ENCODE results near the gene NCKAP5.

The NCKAP5 gene

DNA sequence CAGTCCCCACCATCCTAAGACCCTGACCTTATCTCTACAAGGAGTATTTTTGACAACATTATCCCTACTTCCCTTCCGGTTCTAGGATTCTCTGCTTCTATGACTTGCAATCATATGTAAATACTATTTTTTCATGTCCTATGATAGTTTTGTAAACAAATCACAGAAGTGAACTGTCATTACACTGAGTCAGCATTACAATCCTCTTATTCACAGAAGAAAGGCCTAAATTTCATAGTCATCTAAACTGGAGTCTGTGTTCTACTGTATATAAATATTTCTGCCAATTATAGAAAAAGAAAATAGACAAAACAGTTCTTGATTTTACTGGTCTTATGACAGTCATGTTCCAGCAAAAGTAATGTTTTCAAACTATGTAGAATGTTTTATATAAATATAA is 265.1 kb downstream of the NCKAP5 start:
- Histone ChIP-seq H3K9ac (ENCODE audit: low read length) (no peak overlapping the region), H2BK120ac (ENCODE audit: low read depth, low read length) (no peak overlapping the region), H4K91ac (ENCODE audit: low read length) (no peak overlapping the region), H3K9me3 (ENCODE audit: control insufficient read depth, low read length) (no peaks in the 10 kb centered on the region), H4K8ac (ENCODE audit: low read length) (no peak overlapping the region), H3K23ac (ENCODE audit: low read length in 2 of 2) (no peak overlapping the region), H3K4me1 (ENCODE audit: control insufficient read depth, insufficient read depth, low read depth, low read length) (no peaks in the 10 kb centered on the region), H3K79me1 (replicated peaks; ENCODE audit: low read length, poor library complexity, severe bottlenecking) (no peaks in the 10 kb centered on the region), H2BK5ac (ENCODE audit: low read depth, low read length, poor library complexity, severe bottlenecking) (no peak overlapping the region), H3K18ac (ENCODE audit: low read depth in 1 of 2, low read length in 2 of 2) (no peak overlapping the region), H2AK5ac (ENCODE audit: low read length, severe bottlenecking) (no peak overlapping the region), H3K27ac (ENCODE audit: low read length, poor library complexity, severe bottlenecking) (no peak overlapping the region), H3K27me3 (ENCODE audit: control insufficient read depth in 1 of 2, insufficient read depth in 1 of 2, low read length in 2 of 2) (no peaks in the 10 kb centered on the region), H2AFZ (ENCODE audit: low read depth, low read length) (no peak overlapping the region), H2BK12ac (ENCODE audit: low read length in 2 of 2) (no peak overlapping the region), H3K4me3 (ENCODE audit: insufficient read depth in 1 of 2, low read depth in 1 of 2, low read length in 2 of 2) (no peak overlapping the region), H3K4me2 (ENCODE audit: low read length, poor library complexity, severe bottlenecking) (no peak overlapping the region), H2BK15ac (ENCODE audit: low read depth, poor library complexity, severe bottlenecking) (no peak overlapping the region), H3K36me3 (ENCODE audit: control insufficient read depth in 1 of 2, insufficient read depth in 2 of 2, low read depth in 1 of 2, low read length in 2 of 2) (no peaks in the 10 kb centered on the region), H3K14ac (ENCODE audit: low read length in 2 of 2) (no peak overlapping the region), H3K4ac (ENCODE audit: low read depth in 1 of 2, low read length in 2 of 2) (no peak overlapping the region)
- peak; percentile 29 for DNase-seq
- no CpG with 5 or more reads among the region's 1 CpG for WGBS

DNA sequence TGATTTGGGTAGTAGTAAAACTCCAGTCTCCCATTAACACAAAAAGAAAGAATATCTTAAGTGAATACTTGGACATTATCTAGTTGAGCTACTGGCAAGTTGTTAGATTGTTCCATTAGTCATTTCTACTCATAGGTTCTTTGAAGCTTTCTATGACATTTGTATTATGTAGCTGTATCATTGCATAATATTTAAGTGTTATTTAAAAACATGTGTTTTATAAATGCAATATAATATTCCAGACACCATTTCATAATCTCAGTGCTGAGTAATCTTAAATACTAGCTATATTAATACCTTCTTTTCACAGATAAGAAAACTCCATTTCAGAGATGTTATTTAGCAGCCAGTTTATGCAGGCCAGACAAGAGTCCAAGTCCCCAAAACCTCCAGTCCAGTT is 271.9 kb downstream of the NCKAP5 start:
- no peaks in the 10 kb centered on the region for H3K27me3 ChIP-seq (ENCODE audit: control insufficient read depth in 1 of 2, insufficient read depth in 1 of 2, low read length in 2 of 2)
- H3K14ac ChIP-seq (ENCODE audit: low read length in 2 of 2): no peak overlapping the region
- H3K36me3 ChIP-seq (ENCODE audit: control insufficient read depth in 1 of 2, insufficient read depth in 2 of 2, low read depth in 1 of 2, low read length in 2 of 2): no peaks in the 10 kb centered on the region
- H3K4me2 ChIP-seq (ENCODE audit: low read length, poor library complexity, severe bottlenecking): no peak overlapping the region
- no peaks in the 10 kb centered on the region for H3K4me1 ChIP-seq (ENCODE audit: control insufficient read depth, insufficient read depth, low read depth, low read length)
- H2BK12ac ChIP-seq (ENCODE audit: low read length in 2 of 2): no peak overlapping the region
- no peaks in the 10 kb centered on the region for H3K9me3 ChIP-seq (ENCODE audit: control insufficient read depth, low read length)
- no peak overlapping the region for H4K8ac ChIP-seq (ENCODE audit: low read length)
- no peak for DNase-seq
- no peaks in the 10 kb centered on the region for H3K79me1 ChIP-seq (replicated peaks; ENCODE audit: low read length, poor library complexity, severe bottlenecking)
- no peak overlapping the region for H3K4me3 ChIP-seq (ENCODE audit: insufficient read depth in 1 of 2, low read depth in 1 of 2, low read length in 2 of 2)
- H4K91ac ChIP-seq (ENCODE audit: low read length): no peak overlapping the region
- no peak overlapping the region for H2AFZ ChIP-seq (ENCODE audit: low read depth, low read length)
- H2BK5ac ChIP-seq (ENCODE audit: low read depth, low read length, poor library complexity, severe bottlenecking): no peak overlapping the region
- no peak overlapping the region for H2AK5ac ChIP-seq (ENCODE audit: low read length, severe bottlenecking)
- no peak overlapping the region for H3K27ac ChIP-seq (ENCODE audit: low read length, poor library complexity, severe bottlenecking)
- H2BK15ac ChIP-seq (ENCODE audit: low read depth, poor library complexity, severe bottlenecking): no peak overlapping the region
- no peak overlapping the region for H2BK120ac ChIP-seq (ENCODE audit: low read depth, low read length)
- no peak overlapping the region for H3K9ac ChIP-seq (ENCODE audit: low read length)
- H3K4ac ChIP-seq (ENCODE audit: low read depth in 1 of 2, low read length in 2 of 2): no peak overlapping the region
- no peak overlapping the region for H3K18ac ChIP-seq (ENCODE audit: low read depth in 1 of 2, low read length in 2 of 2)
- no peak overlapping the region for H3K23ac ChIP-seq (ENCODE audit: low read length in 2 of 2)

- Histone ChIP-seq H2AFZ (ENCODE audit: low read depth, low read length) (no peak overlapping the region), H2AK5ac (ENCODE audit: low read length, severe bottlenecking) (no peak overlapping the region), H4K8ac (ENCODE audit: low read length) (no peak overlapping the region), H2BK120ac (ENCODE audit: low read depth, low read length) (no peak overlapping the region), H3K79me1 (replicated peaks; ENCODE audit: low read length, poor library complexity, severe bottlenecking) (no peaks in the 10 kb centered on the region), H3K4ac (ENCODE audit: low read depth in 1 of 2, low read length in 2 of 2) (no peak overlapping the region), H4K91ac (ENCODE audit: low read length) (no peak overlapping the region), H3K9ac (ENCODE audit: low read length) (no peak overlapping the region), H3K27ac (ENCODE audit: low read length, poor library complexity, severe bottlenecking) (no peak overlapping the region), H3K18ac (ENCODE audit: low read depth in 1 of 2, low read length in 2 of 2) (no peak overlapping the region), H3K4me1 (ENCODE audit: control insufficient read depth, insufficient read depth, low read depth, low read length) (no peaks in the 10 kb centered on the region), H3K36me3 (ENCODE audit: control insufficient read depth in 1 of 2, insufficient read depth in 2 of 2, low read depth in 1 of 2, low read length in 2 of 2) (no peaks in the 10 kb centered on the region), H3K27me3 (ENCODE audit: control insufficient read depth in 1 of 2, insufficient read depth in 1 of 2, low read length in 2 of 2) (no peaks in the 10 kb centered on the region), H3K23ac (ENCODE audit: low read length in 2 of 2) (no peak overlapping the region), H2BK15ac (ENCODE audit: low read depth, poor library complexity, severe bottlenecking) (no peak overlapping the region), H3K4me2 (ENCODE audit: low read length, poor library complexity, severe bottlenecking) (no peak overlapping the region), H3K4me3 (ENCODE audit: insufficient read depth in 1 of 2, low read depth in 1 of 2, low read length in 2 of 2) (no peak overlapping the region), H2BK5ac (ENCODE audit: low read depth, low read length, poor library complexity, severe bottlenecking) (no peak overlapping the region), H3K14ac (ENCODE audit: low read length in 2 of 2) (no peak overlapping the region), H3K9me3 (ENCODE audit: control insufficient read depth, low read length) (no peaks in the 10 kb centered on the region), H2BK12ac (ENCODE audit: low read length in 2 of 2) (no peak overlapping the region)
- peak; percentile 68 for DNase-seq
- 56% methylated on average over 5 of the region's 7 CpGs for WGBS
Measured at GRCh38 chr2:133293544-133294353, 274.5 kb downstream of the NCKAP5 start.

DNA sequence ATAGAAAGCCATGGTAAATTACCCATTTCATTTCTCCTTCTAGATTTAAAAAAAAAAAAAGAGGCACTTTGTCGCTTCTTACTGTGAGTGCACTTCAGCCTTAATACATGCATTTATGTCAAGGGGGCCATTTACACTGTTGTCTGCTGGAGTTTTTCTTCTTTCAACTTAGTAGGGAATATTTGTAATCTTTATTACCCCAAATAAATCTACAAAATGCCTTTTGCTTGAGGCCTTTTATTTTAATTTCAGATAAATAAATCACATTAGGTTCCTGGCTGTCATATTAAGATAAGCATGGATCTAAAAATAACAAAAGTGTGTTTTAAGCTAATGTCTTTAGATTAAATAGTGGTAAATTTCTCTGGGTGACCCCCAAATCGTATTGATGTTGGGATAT is 276.0 kb downstream of the NCKAP5 start:
- Histone ChIP-seq H2BK5ac (ENCODE audit: low read depth, low read length, poor library complexity, severe bottlenecking) (no peak overlapping the region), H2BK12ac (ENCODE audit: low read length in 2 of 2) (no peak overlapping the region), H3K9me3 (ENCODE audit: control insufficient read depth, low read length) (no peaks in the 10 kb centered on the region), H2AFZ (ENCODE audit: low read depth, low read length) (no peak overlapping the region), H3K4me1 (ENCODE audit: control insufficient read depth, insufficient read depth, low read depth, low read length) (peaks cover 2% of the 10 kb centered on the region), H4K91ac (ENCODE audit: low read length) (no peak overlapping the region), H3K4me2 (ENCODE audit: low read length, poor library complexity, severe bottlenecking) (no peak overlapping the region), H3K27ac (ENCODE audit: low read length, poor library complexity, severe bottlenecking) (no peak overlapping the region), H3K23ac (ENCODE audit: low read length in 2 of 2) (no peak overlapping the region), H2BK120ac (ENCODE audit: low read depth, low read length) (no peak overlapping the region), H3K9ac (ENCODE audit: low read length) (no peak overlapping the region), H2AK5ac (ENCODE audit: low read length, severe bottlenecking) (no peak overlapping the region), H3K36me3 (ENCODE audit: control insufficient read depth in 1 of 2, insufficient read depth in 2 of 2, low read depth in 1 of 2, low read length in 2 of 2) (no peaks in the 10 kb centered on the region), H3K27me3 (ENCODE audit: control insufficient read depth in 1 of 2, insufficient read depth in 1 of 2, low read length in 2 of 2) (no peaks in the 10 kb centered on the region), H3K4ac (ENCODE audit: low read depth in 1 of 2, low read length in 2 of 2) (no peak overlapping the region), H3K4me3 (ENCODE audit: insufficient read depth in 1 of 2, low read depth in 1 of 2, low read length in 2 of 2) (no peak overlapping the region), H3K14ac (ENCODE audit: low read length in 2 of 2) (no peak overlapping the region), H3K79me1 (replicated peaks; ENCODE audit: low read length, poor library complexity, severe bottlenecking) (no peaks in the 10 kb centered on the region), H3K18ac (ENCODE audit: low read depth in 1 of 2, low read length in 2 of 2) (no peak overlapping the region), H4K8ac (ENCODE audit: low read length) (no peak overlapping the region), H2BK15ac (ENCODE audit: low read depth, poor library complexity, severe bottlenecking) (no peak overlapping the region)
- 70% methylated on average over 1 of the region's 2 CpGs for WGBS
- DNase-seq: no peak
